Neural progenitor cell (in vitro differentiated cells): ENCODE measurements around the gene BCAS3.

ENCODE experiments used
- EZH2 ChIP-seq: fragments of 200-600 bp; sonication (generic); IDR thresholded peaks from 2 replicates; pipeline ENCODE4 v1.6.1; 2017; ENCODE audit warnings: antibody characterized with exemption, mild to moderate bottlenecking, moderate library complexity
- TF ChIP-seq, protein P1 (sequence below): fragments of 200-600 bp; sonication (generic); IDR thresholded peaks from 2 replicates; pipeline ENCODE4 v1.5.1; 2017; ENCODE audit warnings: antibody characterized with exemption, mild to moderate bottlenecking

DNA sequence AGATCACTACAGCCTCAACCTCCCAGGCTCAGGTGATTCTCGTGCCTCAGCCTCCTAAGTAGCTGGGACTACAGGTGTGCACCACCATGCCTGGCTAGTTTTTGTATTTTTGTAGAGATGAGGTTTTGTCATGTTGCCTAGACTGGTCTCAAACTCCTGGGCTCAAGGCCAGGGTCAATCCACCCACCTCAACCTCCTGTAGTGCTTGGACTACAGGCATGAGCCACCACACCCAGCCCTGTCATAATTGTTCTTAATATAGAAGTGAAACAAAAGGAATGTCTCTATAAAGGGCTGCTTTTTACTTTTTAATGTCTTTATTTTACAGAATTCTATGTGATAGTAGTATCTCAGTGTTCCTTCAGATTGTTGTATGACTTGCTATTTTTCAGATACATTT is 376.8 kb downstream of the BCAS3 start:
- TF ChIP-seq, protein P1, sequence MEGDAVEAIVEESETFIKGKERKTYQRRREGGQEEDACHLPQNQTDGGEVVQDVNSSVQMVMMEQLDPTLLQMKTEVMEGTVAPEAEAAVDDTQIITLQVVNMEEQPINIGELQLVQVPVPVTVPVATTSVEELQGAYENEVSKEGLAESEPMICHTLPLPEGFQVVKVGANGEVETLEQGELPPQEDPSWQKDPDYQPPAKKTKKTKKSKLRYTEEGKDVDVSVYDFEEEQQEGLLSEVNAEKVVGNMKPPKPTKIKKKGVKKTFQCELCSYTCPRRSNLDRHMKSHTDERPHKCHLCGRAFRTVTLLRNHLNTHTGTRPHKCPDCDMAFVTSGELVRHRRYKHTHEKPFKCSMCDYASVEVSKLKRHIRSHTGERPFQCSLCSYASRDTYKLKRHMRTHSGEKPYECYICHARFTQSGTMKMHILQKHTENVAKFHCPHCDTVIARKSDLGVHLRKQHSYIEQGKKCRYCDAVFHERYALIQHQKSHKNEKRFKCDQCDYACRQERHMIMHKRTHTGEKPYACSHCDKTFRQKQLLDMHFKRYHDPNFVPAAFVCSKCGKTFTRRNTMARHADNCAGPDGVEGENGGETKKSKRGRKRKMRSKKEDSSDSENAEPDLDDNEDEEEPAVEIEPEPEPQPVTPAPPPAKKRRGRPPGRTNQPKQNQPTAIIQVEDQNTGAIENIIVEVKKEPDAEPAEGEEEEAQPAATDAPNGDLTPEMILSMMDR, result no peak
- TF ChIP-seq EZH2, result no peak
